Lung microvascular endothelial cell (primary cell): Measurements from ENCODE around the gene CALCA. TPM values are rescaled to one million over a fixed set of nuclear protein-coding genes. Genes with fewer than 3 reads are reported as not detected.

Source experiments
- DNase-seq, 2 donors: peaks; one replicate each; pipeline versions ENCODE4 v3.0.0 to v3.0.0-alpha.2; 2010; ENCODE audit warnings: low read depth in 2 of 2
- total RNA-seq: library from RNA; depleted of rRNA; stranded (reverse); fragments of >200 nt; gene quantifications from 2 replicates; pipeline ENCODE4 v1.2.1, GENCODE V29; 2014

CALCA gene
- total RNA-seq, 1 donor from 2014 or later: not detected

DNA sequence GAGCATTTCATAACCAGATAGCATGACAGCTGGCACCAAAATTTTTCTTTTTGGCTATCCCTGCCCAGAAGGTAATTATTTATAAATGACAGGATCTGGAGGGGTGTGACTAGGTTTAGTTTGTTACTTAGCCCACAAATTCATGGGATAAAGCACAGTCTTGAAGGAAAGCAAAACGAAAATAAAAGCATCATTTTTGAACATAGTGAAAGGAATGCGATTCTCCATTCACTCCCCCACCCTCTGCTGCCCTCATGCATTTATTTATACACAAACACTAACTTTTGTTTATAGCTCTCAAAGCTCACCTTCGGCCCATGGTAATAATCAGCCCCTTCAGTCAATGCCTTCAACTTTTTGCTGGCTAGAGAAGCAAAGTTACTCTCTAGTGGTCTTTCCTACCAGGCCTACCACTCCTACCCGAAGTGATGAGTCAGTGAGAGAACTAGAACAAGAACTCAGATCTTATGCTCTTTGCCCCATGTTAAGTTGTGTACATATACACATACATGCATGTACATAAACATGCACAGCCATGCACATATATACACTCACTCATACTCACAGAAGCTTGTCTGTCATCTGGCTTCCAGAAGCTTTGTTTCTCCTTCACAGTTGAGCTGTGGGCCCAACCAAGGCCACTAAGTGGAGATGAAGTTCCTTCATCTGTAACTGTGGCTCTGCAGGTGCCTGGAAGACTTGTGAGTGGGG, 22.6 kb downstream of the CALCA start:
- DNase-seq: no peak

DNA sequence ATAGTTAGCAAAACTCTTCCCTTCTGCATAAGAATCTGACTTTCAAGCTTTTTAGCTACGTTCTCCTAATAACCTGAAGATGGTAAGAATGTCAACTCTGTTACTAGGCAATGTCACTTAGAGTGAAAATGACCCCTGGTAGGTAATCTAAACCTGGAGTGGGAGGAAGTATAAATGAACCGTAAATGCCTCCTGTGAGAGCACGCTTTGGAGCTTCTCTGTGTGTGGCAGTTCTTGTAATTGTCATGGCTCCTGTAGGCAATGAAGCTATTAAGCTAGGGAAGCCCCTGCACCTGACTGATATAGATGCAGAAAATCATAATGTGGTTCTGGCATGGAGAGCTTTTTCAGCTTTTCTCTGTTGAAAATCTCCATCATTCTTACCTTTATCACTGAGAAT, 29.4 kb downstream of the CALCA start:
- DNase-seq: no peak

DNA sequence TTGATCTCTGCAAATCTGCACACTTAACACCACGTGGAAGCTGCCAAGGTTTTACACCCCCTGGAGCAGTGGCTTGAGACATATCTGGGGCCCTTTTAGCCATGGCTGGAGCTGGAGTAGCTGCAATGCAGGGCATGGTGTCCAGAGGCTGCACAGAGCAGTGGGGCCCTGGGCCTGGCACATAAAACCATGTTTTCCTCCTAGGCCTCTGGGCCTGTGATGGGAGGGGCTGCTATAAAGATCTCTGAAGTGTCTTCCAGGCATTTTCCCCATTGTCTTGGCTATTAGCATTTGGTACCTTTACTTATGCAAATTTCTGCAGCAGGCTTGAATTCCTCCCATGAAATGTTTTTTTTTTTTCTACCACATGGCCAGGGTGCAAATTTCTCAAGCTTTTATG, 33.2 kb downstream of the CALCA start:
- no peak for DNase-seq

DNA sequence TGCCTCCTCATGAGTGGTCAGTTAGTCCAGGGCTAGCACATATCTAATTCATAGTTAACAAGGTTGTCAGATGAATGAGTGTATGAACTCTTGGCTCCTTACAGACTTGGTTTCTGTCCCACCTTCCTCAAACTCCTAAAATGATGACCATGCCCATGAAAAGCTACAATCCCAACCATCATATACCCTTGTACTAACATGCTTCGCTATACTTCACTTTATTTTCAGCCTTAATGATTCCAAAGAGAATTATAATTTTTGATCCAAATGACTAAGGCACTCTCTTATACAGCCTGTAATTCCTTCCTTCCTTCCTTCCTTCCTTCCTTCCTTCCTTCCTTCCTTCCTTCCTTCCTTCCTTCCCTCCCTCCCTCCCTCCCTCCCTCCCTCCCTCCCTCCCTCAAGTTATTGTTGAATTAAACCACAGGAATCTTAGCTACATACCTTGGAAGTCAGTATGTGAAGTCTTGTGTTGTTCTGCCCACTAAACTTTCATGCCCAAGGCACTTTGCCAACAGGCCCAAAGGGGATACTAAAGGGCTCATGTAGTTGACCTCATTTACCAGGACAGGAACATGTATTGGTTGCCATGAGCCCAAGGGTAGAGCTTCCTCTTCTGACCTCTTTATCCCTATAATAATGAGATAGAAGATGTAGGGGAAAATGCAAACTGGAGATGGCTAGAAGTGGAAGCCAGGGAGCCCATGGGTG, 37.4 kb downstream of the CALCA start:
- DNase-seq: no peak

DNA sequence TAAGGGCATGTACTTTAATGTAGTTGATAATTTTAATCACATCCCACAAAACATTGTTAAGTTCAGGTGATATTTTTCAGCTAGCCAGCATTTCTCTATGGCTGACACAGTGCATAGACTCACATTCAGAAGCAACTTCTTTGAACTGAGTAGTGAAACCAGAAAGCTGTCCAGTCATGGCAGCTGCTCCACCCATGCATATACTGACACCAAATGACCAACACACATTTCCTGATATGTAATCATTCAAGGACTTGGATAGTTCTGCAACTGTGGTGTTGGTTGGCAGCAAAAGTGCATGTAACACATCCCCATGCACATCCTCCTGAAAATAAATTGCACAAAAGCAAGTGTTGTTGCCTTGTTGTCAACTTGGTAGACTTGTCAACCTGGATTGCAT, 39.7 kb downstream of the CALCA start:
- no peak for DNase-seq

DNA sequence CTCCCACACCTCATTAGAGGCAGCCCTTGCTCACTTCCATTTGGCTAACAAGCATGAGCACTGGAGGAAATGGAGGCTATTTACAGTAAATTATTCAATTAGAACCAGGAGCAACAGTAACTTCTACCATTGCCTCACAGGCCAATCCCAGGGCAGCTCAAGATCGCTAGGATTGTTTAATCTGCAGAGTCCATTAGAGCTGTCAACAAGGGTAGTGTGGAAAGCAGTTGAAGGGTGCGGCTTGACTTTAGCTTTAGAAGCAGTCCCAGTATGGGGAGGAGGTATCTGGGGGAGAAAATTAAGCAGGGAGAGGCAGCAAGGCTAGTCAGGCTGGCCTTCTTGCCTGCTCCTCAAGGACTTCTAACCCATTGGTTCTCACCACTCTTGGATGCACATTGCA, 41.8 kb downstream of the CALCA start:
- no peak for DNase-seq

DNA sequence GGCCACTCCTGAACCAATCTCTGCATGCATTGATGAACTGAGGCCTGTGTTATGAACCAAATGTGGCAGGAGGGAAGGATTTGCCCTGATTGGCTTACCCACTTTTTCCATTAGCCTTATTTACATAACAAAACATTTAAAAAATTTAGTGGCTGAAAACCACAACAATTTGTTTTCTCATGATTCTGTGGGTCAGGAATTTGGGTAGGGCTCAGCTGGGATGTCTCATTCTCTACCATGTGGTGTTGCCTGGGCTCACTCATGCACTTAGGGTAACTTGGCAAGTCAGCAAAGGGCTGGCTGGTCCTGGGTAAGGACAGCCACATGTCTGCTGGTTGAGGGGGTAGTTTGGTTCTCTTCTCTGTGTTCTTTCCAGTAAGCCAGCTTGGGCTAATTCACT, 45.0 kb downstream of the CALCA start:
- no peak for DNase-seq

DNA sequence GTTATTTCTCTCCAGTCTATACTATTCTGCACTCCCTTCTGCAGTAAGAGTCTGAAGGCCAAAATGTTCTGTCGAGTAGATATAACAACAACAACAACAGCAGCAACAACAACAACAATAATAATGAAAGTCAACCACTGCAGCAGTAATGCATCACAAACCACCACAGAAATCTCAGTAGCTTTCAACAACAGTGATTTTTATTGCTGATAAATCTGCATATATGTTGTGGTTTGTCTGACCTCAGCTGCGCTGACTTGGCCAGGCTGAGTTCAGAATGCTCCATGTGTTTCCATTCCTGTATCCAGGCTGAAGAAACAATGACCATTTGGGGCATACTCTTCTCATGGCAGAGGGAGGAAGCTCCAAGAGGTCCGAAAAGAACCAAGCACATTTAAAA, 47.8 kb downstream of the CALCA start:
- no peak for DNase-seq

Other genes starting within 250 kb of the CALCA start
- gene CYP2R1, start 80.1 kb downstream of the CALCA start, total RNA-seq: 5.8 and 6.1 TPM in 2 replicates
- not detected in 2 replicates for gene CALCB, start 101.2 kb upstream of the CALCA start, total RNA-seq
- not detected in 2 replicates for gene INSC, start 142.6 kb upstream of the CALCA start, total RNA-seq